Suprapubic skin (tissue), 4 donors: ENCODE data around the gene GIT2.

Experiments used
- CTCF ChIP-seq, 2 donors: fragments of 200-600 bp in 1 of 2; fragments of 450-650 bp in 1 of 2; sonication (generic) in 1 of 2; IDR thresholded peaks; one replicate each; pipeline ENCODE4 v1.5.1; 2016 to 2019; ENCODE audit warnings: antibody characterized with exemption in 2 of 2, mild to moderate bottlenecking in 1 of 2, moderate library complexity in 1 of 2
- EP300 ChIP-seq: sonication (generic); formaldehyde crosslinking; IDR thresholded peaks from one replicate; pipeline ENCODE4 v1.6.1; 2017; ENCODE audit warnings: antibody characterized with exemption
- POLR2A ChIP-seq, 2 donors: fragments of 450-650 bp; IDR thresholded peaks; one replicate each; pipeline ENCODE4 v1.6.1; 2017; ENCODE audit warnings: antibody characterized with exemption in 2 of 2, mild to moderate bottlenecking in 2 of 2, moderate library complexity in 2 of 2
- POLR2AphosphoS5 ChIP-seq, 3 donors: sonication (generic); formaldehyde crosslinking; IDR thresholded peaks; one replicate each; pipeline ENCODE4 v1.6.1; 2017; ENCODE audit warnings: antibody characterized with exemption in 3 of 3

- TF ChIP-seq CTCF (IDR thresholded peaks at IDR 0.05) (no peak), POLR2A (IDR thresholded peaks at IDR 0.05) (no peak), POLR2AphosphoS5 (IDR thresholded peaks at IDR 0.05) (no peak), EP300 (no peak)
Observed at GRCh38 chr12:109934026-109934425, 62.1 kb downstream of the GIT2 start.
